ENCODE data around the gene HSPA5.
"Not testable (repeated sequence)": the region's sequence is repeated elsewhere in the genome, so short reads cannot be mapped to it uniquely, and the experiment has no call there.

GRCh38 chr9:125286935-125287433 lies 45.8 kb upstream of the HSPA5 start:
- TF ChIP-seq CTCF, POLR2A, EP300 (IDR thresholded peaks at IDR 0.05): not testable (repeated sequence)

Data from sigmoid colon (tissue), 4 donors.